HepG2 (cell line): ENCODE data around the gene IFNL1. TPM values are rescaled to one million over a fixed set of nuclear protein-coding genes. Genes with fewer than 3 reads are reported as not detected.

Experiments used
- ATAC-seq: fragments of 200-7000 bp; cut with Tn5 transposase; 3 replicates; pipeline ENCODE4 v1.9.1; 2020; ENCODE audit warnings: mild to moderate bottlenecking, moderate library complexity
- BruUV-seq: library from RNA; stranded (reverse); fragments of 400-500 nt; replicated peaks from 2 replicates; lab custom pipeline; 2021; lab: Mats Ljungman, UMichigan
- CTCF ChIA-PET: fragments of 300-600 bp; formaldehyde crosslinking; extraction: SDS; loops from one replicate; lab custom pipeline; 2021; ENCODE audit warnings: low total read pairs, inconsistent platforms, low intra/inter-chr PET ratio; lab: Yijun Ruan, JAX
- POLR2A ChIA-PET: fragments of 350-600 bp; sonication (Branson Sonifier 250); formaldehyde crosslinking; loops from one replicate; lab custom pipeline; 2020; ENCODE audit warnings: antibody characterized with exemption, inconsistent platforms; lab: Yijun Ruan, JAX
- DNase-seq: peaks from one replicate; pipeline ENCODE4 v3.0.0-alpha.2; 2015; ENCODE audit warnings: low spot score
- FAIRE-seq: peaks from 3 replicates; lab custom pipeline; 2011; peaks lifted over from hg19 to GRCh38; lab: Jason Lieb, UNC
- H2AFZ ChIP-seq: one replicate; pipeline ENCODE4 v1.6.1; 2011; ENCODE audit warnings: low read length, inconsistent platforms
- H3K27ac ChIP-seq: fragments of 300-600 bp; 3 replicates; pipeline ENCODE4 v1.8.0; 2011; ENCODE audit warnings: mixed run types, mild to moderate bottlenecking, mixed read lengths, low read length, inconsistent platforms; ENCODE audit not compliant: insufficient read depth; ENCODE audit errors: extremely low read length
- H3K27me3 ChIP-seq, 2 experiments: fragments of 200-600 bp in 1 of 2; 2 replicates in 1 of 2; 3 replicates in 1 of 2; pipeline versions ENCODE4 v1.6.0 to v1.8.0; 2011; ENCODE audit warnings: low read length in 2 of 2, mild to moderate bottlenecking in 2 of 2, moderate library complexity in 2 of 2, inconsistent platforms in 1 of 2; ENCODE audit not compliant: insufficient read depth in 2 of 2, control insufficient read depth in 1 of 2
- H3K36me3 ChIP-seq, 2 experiments: fragments of 200-600 bp in 1 of 2; replicated peaks in 1 of 2; 2 replicates in 1 of 2; 3 replicates in 1 of 2; pipeline versions ENCODE4 v1.5.1 to v1.8.0; 2011; ENCODE audit warnings: low read length in 2 of 2, inconsistent platforms in 1 of 2; ENCODE audit not compliant: insufficient read depth in 2 of 2, control insufficient read depth in 1 of 2
- H3K4me1 ChIP-seq: 2 replicates; pipeline ENCODE4 v1.5.1; 2012; ENCODE audit warnings: low read length, inconsistent platforms; ENCODE audit not compliant: insufficient read depth
- H3K4me2 ChIP-seq: 2 replicates; pipeline ENCODE4 v1.6.0; 2011; ENCODE audit warnings: low read depth, low read length, inconsistent platforms
- H3K4me3 ChIP-seq, 3 experiments: fragments of 200-600 bp in 1 of 3; sonication (generic), shearing (Covaris generic) in 1 of 3; replicated peaks in 1 of 3; 2 replicates each; pipeline ENCODE4 v1.5.1; 2011 to 2016; ENCODE audit warnings: low read length in 3 of 3, inconsistent platforms in 2 of 3, low read depth in 2 of 3, mild to moderate bottlenecking in 2 of 3, control low read depth in 1 of 3, mixed read lengths in 1 of 3; ENCODE audit not compliant: insufficient read depth in 1 of 3
- H3K79me2 ChIP-seq: one replicate; pipeline ENCODE4 v1.6.1; 2011; ENCODE audit warnings: low read length, inconsistent platforms; ENCODE audit not compliant: insufficient read depth
- H3K9ac ChIP-seq: 2 replicates; pipeline ENCODE4 v1.6.0; 2011; ENCODE audit warnings: mild to moderate bottlenecking, low read depth, low read length, inconsistent platforms; ENCODE audit not compliant: insufficient read depth
- H3K9me3 ChIP-seq: 2 replicates; pipeline ENCODE4 v1.5.1; 2012; ENCODE audit warnings: mild to moderate bottlenecking, low read length
- H4K20me1 ChIP-seq: 2 replicates; pipeline ENCODE4 v1.6.0; 2011; ENCODE audit warnings: inconsistent platforms, mild to moderate bottlenecking, low read length, moderate library complexity; ENCODE audit not compliant: insufficient read depth
- ATF1 ChIP-seq: IDR thresholded peaks from 2 replicates; pipeline ENCODE4 v1.6.1; 2016; ENCODE audit warnings: mild to moderate bottlenecking, control low read depth
- IRX3 ChIP-seq: sonication (generic); formaldehyde crosslinking; IDR thresholded peaks from 2 replicates; pipeline ENCODE4 v1.8.1; 2023; ENCODE audit warnings: mild to moderate bottlenecking, low read depth, missing genetic modification reagents, borderline replicate concordance
- MATR3 ChIP-seq: sonication (generic); formaldehyde crosslinking; IDR thresholded peaks from 2 replicates; pipeline ENCODE4 v1.4.0; 2020; ENCODE audit warnings: missing genetic modification reagents
- MIER2 ChIP-seq: IDR thresholded peaks from 2 replicates; pipeline ENCODE4 v1.6.1; 2016; ENCODE audit warnings: missing biosample characterization, missing genetic modification reagents
- NR2C2 ChIP-seq: sonication (generic); formaldehyde crosslinking; IDR thresholded peaks from 2 replicates; pipeline ENCODE4 v1.4.0; 2020; ENCODE audit warnings: missing genetic modification reagents, mild to moderate bottlenecking, moderate library complexity, borderline replicate concordance
- POLR2G ChIP-seq: fragments of 200-400 bp; formaldehyde crosslinking; IDR thresholded peaks from 2 replicates; pipeline ENCODE4 v1.6.1; 2018; ENCODE audit warnings: mild to moderate bottlenecking, low read depth, low read length, moderate library complexity
- SMAD3 ChIP-seq: sonication (generic); formaldehyde crosslinking; IDR thresholded peaks from 2 replicates; pipeline ENCODE4 v1.4.0; 2020; ENCODE audit warnings: missing genetic modification reagents
- SMARCC2 ChIP-seq: fragments of 450-650 bp; IDR thresholded peaks from 2 replicates; pipeline ENCODE4 v1.6.1; 2017; ENCODE audit warnings: antibody characterized with exemption, mild to moderate bottlenecking
- SP140L ChIP-seq: sonication (generic); formaldehyde crosslinking; IDR thresholded peaks from 2 replicates; pipeline ENCODE4 v1.4.0; 2020; ENCODE audit warnings: missing genetic modification reagents, borderline replicate concordance
- SP2 ChIP-seq: sonication (generic); formaldehyde crosslinking; IDR thresholded peaks from 2 replicates; pipeline ENCODE4 v1.5.1; 2020; ENCODE audit warnings: mild to moderate bottlenecking, missing genetic modification reagents
- ZNF337 ChIP-seq: sonication (generic); formaldehyde crosslinking; IDR thresholded peaks from 2 replicates; pipeline ENCODE4 v1.5.1; 2020; ENCODE audit warnings: missing genetic modification reagents, low read depth, mild to moderate bottlenecking, borderline replicate concordance
- ZNF350 ChIP-seq: sonication (generic); formaldehyde crosslinking; IDR thresholded peaks from 2 replicates; pipeline ENCODE4 v1.4.0; 2020; ENCODE audit warnings: mild to moderate bottlenecking, low read depth, missing genetic modification reagents, borderline replicate concordance
- ZNF550 ChIP-seq: sonication (generic); formaldehyde crosslinking; IDR thresholded peaks from 2 replicates; pipeline ENCODE4 v1.4.0; 2020; ENCODE audit warnings: mild to moderate bottlenecking, missing genetic modification reagents, borderline replicate concordance
- ZNF552 ChIP-seq: sonication (generic); formaldehyde crosslinking; IDR thresholded peaks from 2 replicates; pipeline ENCODE4 v1.9.0; 2022; ENCODE audit warnings: missing genetic modification reagents, mild to moderate bottlenecking, borderline replicate concordance
- ZNF616 ChIP-seq: sonication (generic); formaldehyde crosslinking; IDR thresholded peaks from 2 replicates; pipeline ENCODE4 v1.5.0; 2020; ENCODE audit warnings: low read depth, mild to moderate bottlenecking, missing genetic modification reagents
- ZNF746 ChIP-seq: sonication (generic); formaldehyde crosslinking; IDR thresholded peaks from 2 replicates; pipeline ENCODE4 v1.8.0; 2022; ENCODE audit warnings: mild to moderate bottlenecking, missing genetic modification reagents
- ZNF850 ChIP-seq: sonication (generic); formaldehyde crosslinking; conservative IDR thresholded peaks from 2 replicates; pipeline ENCODE4 v1.9.0; 2021; ENCODE audit warnings: mild to moderate bottlenecking, missing genetic modification reagents
- WGBS: methylation state at CpG from one replicate; pipeline ENCODE4 v1.1.6; 2017; ENCODE audit warnings: low lambda C conversion rate; 5-methylcytosine and 5-hydroxymethylcytosine counted together
- in situ Hi-C: cut with HindIII; loops from 2 replicates; pipeline ENCODE4 v1.10.0; 2017; ENCODE audit warnings: low pct_unique_long_range_greater_than_20kb; ENCODE audit not compliant: extremely low pct_ligation_motif_present
- intact Hi-C: fragments of 100-400 bp; cut with micrococcal nuclease; formaldehyde crosslinking; loops from one replicate; pipeline ENCODE4 v1.10.0; 2022; ENCODE audit not compliant: unreplicated experiment
- polyA plus RNA-seq, 8 experiments: library from polyadenylated mRNA; depleted of rRNA in 3 of 8; stranded (reverse) in 7 of 8; unstranded in 1 of 8; fragments of >200 nt; fragmentation: Illumina TruSeq in 4 of 8; extraction: Trizol in 4 of 8; gene quantifications; 2 replicates each; pipeline versions ENCODE4 v1.2.1 to v1.2.3, GENCODE V29; 2011 to 2016; ENCODE audit warnings: low read depth in 4 of 8, missing spikeins in 1 of 8, mixed read lengths in 1 of 8; ENCODE audit not compliant: insufficient read depth in 1 of 8
- total RNA-seq, 5 experiments: library from RNA; depleted of rRNA; stranded (reverse); fragments of >200 nt; fragmentation: Illumina TruSeq; extraction: Trizol; gene quantifications; 2 replicates each; pipeline ENCODE4 v1.2.3, GENCODE V29; 2016; ENCODE audit warnings: low read depth in 1 of 5
- TF ChIP-seq, protein P1 (sequence below): sonication (generic); formaldehyde crosslinking; IDR thresholded peaks from 2 replicates; pipeline ENCODE4 v1.8.0; 2022; ENCODE audit warnings: mild to moderate bottlenecking, missing genetic modification reagents
- TF ChIP-seq, protein P2 (sequence below): sonication (generic); formaldehyde crosslinking; IDR thresholded peaks from 2 replicates; pipeline ENCODE4 v1.8.1; 2023; ENCODE audit warnings: mild to moderate bottlenecking, missing genetic modification reagents
- TF ChIP-seq, protein P3 (sequence below): sonication (generic); formaldehyde crosslinking; conservative IDR thresholded peaks from 2 replicates; pipeline ENCODE4 v1.4.0; 2020; ENCODE audit warnings: missing genetic modification reagents

IFNL1 gene
- total and polyA plus RNA-seq, 2 of the 13 experiments (the other 11 are each of a cell fraction or from before 2014, with no cell fraction given) = not detected

DNA sequence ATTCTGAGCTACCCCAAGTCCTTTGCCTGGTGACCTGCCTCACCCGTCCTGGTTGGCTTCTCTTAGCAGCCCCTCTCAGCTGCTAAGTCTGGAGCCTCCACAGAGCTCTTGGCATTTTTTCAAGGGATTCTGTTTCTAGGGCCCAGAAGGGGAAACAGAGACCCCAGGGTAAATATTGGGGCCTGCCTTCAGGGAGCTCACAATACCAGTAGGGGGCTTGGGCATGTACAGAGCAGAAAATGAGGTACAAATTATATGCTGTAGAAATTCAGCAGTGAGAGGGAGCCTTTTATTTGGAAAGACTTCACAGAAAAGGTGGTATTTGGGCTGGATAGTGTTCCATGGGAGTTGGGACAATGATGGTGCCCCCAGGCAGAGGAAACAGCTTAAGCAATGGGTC is 49.7 kb downstream of the IFNL1 start:
- FAIRE-seq = no peak
- in situ Hi-C loops = no loop called here

More for the DNA sequence above, 49.7 kb downstream of the IFNL1 start:
- WGBS = 93% methylated on average over 1 of the region's 1 CpG
- ATAC-seq (no peak), DNase-seq (no peak)
- TF ChIP-seq ZNF552 (CRISPR knock-in tag) (no peak), NR2C2 (CRISPR knock-in tag) (no peak), MIER2 (CRISPR knock-in tag) (no peak), SP2 (CRISPR knock-in tag) (no peak), IRX3 (CRISPR knock-in tag) (no peak), POLR2G (no peak), SP140L (no peak), ZNF550 (CRISPR knock-in tag) (no peak), ZNF746 (CRISPR knock-in tag) (no peak), ZNF337 (CRISPR knock-in tag) (no peak), ZNF850 (CRISPR knock-in tag) (no peak), ZNF350 (CRISPR knock-in tag) (no peak), SMAD3 (CRISPR knock-in tag) (no peak), SMARCC2 (no peak), ATF1 (no peak), ZNF616 (CRISPR knock-in tag) (no peak), MATR3 (CRISPR knock-in tag) (no peak)
- TF ChIP-seq, protein P1, sequence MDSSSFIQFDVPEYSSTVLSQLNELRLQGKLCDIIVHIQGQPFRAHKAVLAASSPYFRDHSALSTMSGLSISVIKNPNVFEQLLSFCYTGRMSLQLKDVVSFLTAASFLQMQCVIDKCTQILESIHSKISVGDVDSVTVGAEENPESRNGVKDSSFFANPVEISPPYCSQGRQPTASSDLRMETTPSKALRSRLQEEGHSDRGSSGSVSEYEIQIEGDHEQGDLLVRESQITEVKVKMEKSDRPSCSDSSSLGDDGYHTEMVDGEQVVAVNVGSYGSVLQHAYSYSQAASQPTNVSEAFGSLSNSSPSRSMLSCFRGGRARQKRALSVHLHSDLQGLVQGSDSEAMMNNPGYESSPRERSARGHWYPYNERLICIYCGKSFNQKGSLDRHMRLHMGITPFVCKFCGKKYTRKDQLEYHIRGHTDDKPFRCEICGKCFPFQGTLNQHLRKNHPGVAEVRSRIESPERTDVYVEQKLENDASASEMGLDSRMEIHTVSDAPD (CRISPR knock-in tag) = no peak
- TF ChIP-seq, protein P2, sequence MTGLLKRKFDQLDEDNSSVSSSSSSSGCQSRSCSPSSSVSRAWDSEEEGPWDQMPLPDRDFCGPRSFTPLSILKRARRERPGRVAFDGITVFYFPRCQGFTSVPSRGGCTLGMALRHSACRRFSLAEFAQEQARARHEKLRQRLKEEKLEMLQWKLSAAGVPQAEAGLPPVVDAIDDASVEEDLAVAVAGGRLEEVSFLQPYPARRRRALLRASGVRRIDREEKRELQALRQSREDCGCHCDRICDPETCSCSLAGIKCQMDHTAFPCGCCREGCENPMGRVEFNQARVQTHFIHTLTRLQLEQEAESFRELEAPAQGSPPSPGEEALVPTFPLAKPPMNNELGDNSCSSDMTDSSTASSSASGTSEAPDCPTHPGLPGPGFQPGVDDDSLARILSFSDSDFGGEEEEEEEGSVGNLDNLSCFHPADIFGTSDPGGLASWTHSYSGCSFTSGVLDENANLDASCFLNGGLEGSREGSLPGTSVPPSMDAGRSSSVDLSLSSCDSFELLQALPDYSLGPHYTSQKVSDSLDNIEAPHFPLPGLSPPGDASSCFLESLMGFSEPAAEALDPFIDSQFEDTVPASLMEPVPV (CRISPR knock-in tag) = no peak
- TF ChIP-seq, protein P3, sequence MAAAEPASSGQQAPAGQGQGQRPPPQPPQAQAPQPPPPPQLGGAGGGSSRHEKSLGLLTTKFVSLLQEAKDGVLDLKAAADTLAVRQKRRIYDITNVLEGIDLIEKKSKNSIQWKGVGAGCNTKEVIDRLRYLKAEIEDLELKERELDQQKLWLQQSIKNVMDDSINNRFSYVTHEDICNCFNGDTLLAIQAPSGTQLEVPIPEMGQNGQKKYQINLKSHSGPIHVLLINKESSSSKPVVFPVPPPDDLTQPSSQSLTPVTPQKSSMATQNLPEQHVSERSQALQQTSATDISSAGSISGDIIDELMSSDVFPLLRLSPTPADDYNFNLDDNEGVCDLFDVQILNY (CRISPR knock-in tag) = no peak
- Histone ChIP-seq H3K79me2 (peaks cover 41% of the 10 kb centered on the region), H3K4me1 (peaks cover 36% of the 10 kb centered on the region), H3K36me3 (peaks cover 3 to 32% of the 10 kb centered on the region in 2 experiments; a peak in 4 of 5 replicates), H3K27me3 (no peaks in the 10 kb centered on the region; a peak in 1 of 5 replicates), H4K20me1 (no peaks in the 10 kb centered on the region; the same call in none of the 2 replicates), H2AFZ (no peak overlapping the region), H3K4me2 (no peak overlapping the region), H3K27ac (no peak overlapping the region), H3K4me3 (no peak overlapping the region), H3K9ac (no peak overlapping the region), H3K9me3 (no peaks in the 10 kb centered on the region)
- intact Hi-C loops = no loop called here
- BruUV-seq = no TSS peak
- ChIA-PET POLR2A (interaction anchor here (1.2 kb wide), 1 partner anchor 90 kb away, joined by 3 read pairs; the partner anchor contains the start of gene RPS16), CTCF (no interaction called here)
